ENCODE results near the gene HGS.

The HGS gene

GRCh38 chr17:81711814-81712467 lies 28.1 kb downstream of the HGS start, which contains the start of gene SLC25A10:
Gene SLC25A10 (plus strand): TSS chr17:81712284. CDS start chr17:81712427, 143 bp downstream.
- peaks cover 31% of the 10 kb centered on the region for H3K4me1 ChIP-seq (ENCODE audit: control insufficient read depth, insufficient read depth, low read length)
- H3K36me3 ChIP-seq (ENCODE audit: insufficient read depth, low read length), result peaks cover 13% of the 10 kb centered on the region
- no peaks in the 10 kb centered on the region for H3K9me3 ChIP-seq (replicated peaks; ENCODE audit: low read length)
- H3K4me2 ChIP-seq (ENCODE audit: low read length), result peak within 1 kb of the TSS; percentile 85
- no peaks in the 10 kb centered on the region for H3K27me3 ChIP-seq (ENCODE audit: control insufficient read depth, insufficient read depth, low read length)
- H3K4me3 ChIP-seq (ENCODE audit: low read length), result peak within 1 kb of the TSS; percentile 85
- H3K9ac ChIP-seq (ENCODE audit: low read depth, low read length), result peak within 1 kb of the TSS; percentile 73

- Histone ChIP-seq H3K4me1 (ENCODE audit: control insufficient read depth, insufficient read depth, low read length) (peaks cover 31% of the 10 kb centered on the region), H3K9me3 (replicated peaks; ENCODE audit: low read length) (no peaks in the 10 kb centered on the region), H3K4me3 (ENCODE audit: low read length) (peak overlapping the region; percentile 85), H3K9ac (ENCODE audit: low read depth, low read length) (peak overlapping the region; percentile 73), H3K4me2 (ENCODE audit: low read length) (peak overlapping the region; percentile 85), H3K36me3 (ENCODE audit: insufficient read depth, low read length) (peaks cover 8% of the 10 kb centered on the region), H3K27me3 (ENCODE audit: control insufficient read depth, insufficient read depth, low read length) (no peaks in the 10 kb centered on the region)
These were observed 28.7 kb downstream of the HGS start for GRCh38 chr17:81712468-81713003.

- peaks cover 31% of the 10 kb centered on the region for H3K4me1 ChIP-seq (ENCODE audit: control insufficient read depth, insufficient read depth, low read length)
- peaks cover 3% of the 10 kb centered on the region for H3K36me3 ChIP-seq (ENCODE audit: insufficient read depth, low read length)
- H3K9ac ChIP-seq (ENCODE audit: low read depth, low read length), result peak overlapping the region; percentile 73
- no peaks in the 10 kb centered on the region for H3K27me3 ChIP-seq (ENCODE audit: control insufficient read depth, insufficient read depth, low read length)
- peak overlapping the region; percentile 85 for H3K4me3 ChIP-seq (ENCODE audit: low read length)
- H3K9me3 ChIP-seq (replicated peaks; ENCODE audit: low read length), result no peaks in the 10 kb centered on the region
- peak overlapping the region; percentile 85 for H3K4me2 ChIP-seq (ENCODE audit: low read length)
These were observed 29.3 kb downstream of the HGS start for GRCh38 chr17:81713004-81713555.

DNA sequence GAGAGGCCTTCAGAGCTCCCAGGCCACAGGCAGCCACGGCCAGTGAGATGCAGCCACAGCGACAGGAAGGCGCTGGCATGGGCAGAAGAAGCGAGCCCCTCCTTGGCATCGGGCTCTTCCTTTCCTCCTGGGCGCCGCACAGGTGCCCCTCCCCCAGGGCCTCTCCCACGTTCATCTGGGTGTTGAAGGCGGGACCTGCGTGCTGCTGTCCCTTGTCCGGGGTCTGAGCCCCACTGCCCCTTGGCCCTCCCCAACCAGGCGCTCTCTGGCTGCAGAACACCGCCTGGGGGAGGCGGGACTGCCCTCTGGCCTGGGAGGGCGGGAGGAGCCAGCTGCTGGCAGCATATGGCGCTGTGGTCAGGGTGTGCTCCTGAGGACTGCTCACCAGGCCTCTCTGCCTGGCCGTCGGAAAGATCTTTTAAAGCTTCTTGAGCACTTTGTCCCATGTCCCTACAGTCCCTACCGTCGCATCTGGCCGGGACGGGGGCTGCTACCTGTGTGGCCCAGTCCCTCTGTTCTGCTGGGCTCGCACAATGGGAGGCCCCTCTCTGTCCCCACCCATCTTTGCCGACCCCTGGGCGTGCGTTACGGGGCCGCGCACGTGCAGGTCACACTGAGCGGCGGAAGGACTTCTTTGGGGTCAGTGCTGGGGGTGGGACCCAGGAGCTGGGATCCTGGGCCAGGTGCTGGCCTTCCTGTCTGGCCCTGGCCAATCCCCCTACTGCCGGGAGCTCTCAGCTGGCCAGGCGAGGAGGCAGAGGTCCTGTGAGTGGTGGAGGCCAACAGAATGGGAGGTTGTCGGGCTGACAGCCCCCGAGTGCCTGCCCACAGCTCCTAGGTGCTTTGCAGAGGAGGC lies 30.0 kb downstream of the HGS start:
- H3K4me2 ChIP-seq (ENCODE audit: low read length), result peak overlapping the region; percentile 28
- peaks cover 31% of the 10 kb centered on the region for H3K4me1 ChIP-seq (ENCODE audit: control insufficient read depth, insufficient read depth, low read length)
- H3K4me3 ChIP-seq (ENCODE audit: low read length), result no peak overlapping the region
- no peaks in the 10 kb centered on the region for H3K9me3 ChIP-seq (replicated peaks; ENCODE audit: low read length)
- no peak overlapping the region for H3K9ac ChIP-seq (ENCODE audit: low read depth, low read length)
- no peaks in the 10 kb centered on the region for H3K36me3 ChIP-seq (ENCODE audit: insufficient read depth, low read length)
- no peaks in the 10 kb centered on the region for H3K27me3 ChIP-seq (ENCODE audit: control insufficient read depth, insufficient read depth, low read length)

DNA sequence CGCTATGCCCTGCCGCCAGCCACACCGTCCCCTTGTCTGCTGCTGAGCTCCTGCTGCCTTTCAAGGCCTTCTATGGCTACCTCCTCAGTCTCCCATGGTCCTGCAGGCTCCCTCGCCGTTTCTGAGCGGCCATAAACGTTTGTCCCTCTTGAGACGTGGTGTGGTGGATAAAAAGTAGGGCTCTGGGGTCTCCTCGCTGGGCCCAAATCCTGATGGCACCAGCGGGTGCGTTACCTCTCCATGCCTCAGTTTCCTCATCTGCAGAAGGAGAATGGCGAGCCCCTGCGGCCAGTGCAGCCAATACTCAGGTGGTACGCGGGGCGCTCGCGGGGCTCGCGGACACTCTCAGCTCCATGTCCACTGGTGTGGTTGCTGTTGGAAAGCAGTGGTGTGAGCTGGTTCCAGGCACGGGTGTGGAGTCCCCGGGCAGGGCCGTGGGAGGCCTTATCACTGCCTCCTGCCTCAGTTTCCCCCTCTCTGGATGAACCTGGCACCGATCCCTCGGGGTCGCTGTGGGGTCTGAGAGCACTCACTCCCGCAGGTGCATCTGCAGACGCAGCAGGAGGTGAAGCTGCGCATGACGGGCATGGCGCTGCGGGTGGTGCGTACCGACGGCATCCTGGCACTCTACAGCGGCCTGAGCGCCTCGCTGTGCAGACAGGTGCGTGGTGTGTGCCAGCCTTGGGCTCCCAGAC lies 30.7 kb downstream of the HGS start:
- no peaks in the 10 kb centered on the region for H3K27me3 ChIP-seq (ENCODE audit: control insufficient read depth, insufficient read depth, low read length)
- H3K4me3 ChIP-seq (ENCODE audit: low read length), result no peak overlapping the region
- no peaks in the 10 kb centered on the region for H3K36me3 ChIP-seq (ENCODE audit: insufficient read depth, low read length)
- no peak overlapping the region for H3K4me2 ChIP-seq (ENCODE audit: low read length)
- H3K4me1 ChIP-seq (ENCODE audit: control insufficient read depth, insufficient read depth, low read length), result peaks cover 31% of the 10 kb centered on the region
- H3K9me3 ChIP-seq (replicated peaks; ENCODE audit: low read length), result no peaks in the 10 kb centered on the region
- no peak overlapping the region for H3K9ac ChIP-seq (ENCODE audit: low read depth, low read length)

GRCh38 chr17:81715107-81715871 lies 31.5 kb downstream of the HGS start:
- Histone ChIP-seq H3K9me3 (replicated peaks; ENCODE audit: low read length) (no peaks in the 10 kb centered on the region), H3K9ac (ENCODE audit: low read depth, low read length) (no peak overlapping the region), H3K4me1 (ENCODE audit: control insufficient read depth, insufficient read depth, low read length) (peaks cover 28% of the 10 kb centered on the region), H3K4me3 (ENCODE audit: low read length) (no peak overlapping the region), H3K36me3 (ENCODE audit: insufficient read depth, low read length) (no peaks in the 10 kb centered on the region), H3K4me2 (ENCODE audit: low read length) (no peak overlapping the region), H3K27me3 (ENCODE audit: control insufficient read depth, insufficient read depth, low read length) (no peaks in the 10 kb centered on the region)

- Histone ChIP-seq H3K27me3 (ENCODE audit: control insufficient read depth, insufficient read depth, low read length) (no peaks in the 10 kb centered on the region), H3K4me2 (ENCODE audit: low read length) (no peak overlapping the region), H3K9me3 (replicated peaks; ENCODE audit: low read length) (no peaks in the 10 kb centered on the region), H3K4me3 (ENCODE audit: low read length) (no peak overlapping the region), H3K4me1 (ENCODE audit: control insufficient read depth, insufficient read depth, low read length) (peaks cover 21% of the 10 kb centered on the region), H3K9ac (ENCODE audit: low read depth, low read length) (no peak overlapping the region), H3K36me3 (ENCODE audit: insufficient read depth, low read length) (no peaks in the 10 kb centered on the region)
These were observed 32.3 kb downstream of the HGS start for GRCh38 chr17:81715872-81716673.

DNA sequence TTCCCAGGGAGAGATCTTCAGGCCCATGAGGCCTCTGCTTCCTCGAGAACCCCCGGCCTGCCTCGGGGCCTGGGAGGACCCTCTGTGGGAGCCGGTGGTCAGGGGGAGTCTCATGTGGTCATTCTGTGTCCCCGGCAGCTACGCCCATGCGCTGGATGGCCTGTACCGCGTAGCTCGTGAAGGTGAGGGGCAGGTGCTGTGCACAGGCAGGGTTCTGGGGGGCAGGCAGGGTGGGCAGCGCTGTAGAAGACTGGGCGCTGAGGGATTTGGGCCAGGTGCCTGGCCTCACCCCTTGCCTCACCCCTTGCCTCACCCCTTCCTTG lies 32.8 kb downstream of the HGS start:
- H3K4me2 ChIP-seq (ENCODE audit: low read length), result no peak overlapping the region
- no peak overlapping the region for H3K9ac ChIP-seq (ENCODE audit: low read depth, low read length)
- H3K27me3 ChIP-seq (ENCODE audit: control insufficient read depth, insufficient read depth, low read length), result no peaks in the 10 kb centered on the region
- no peaks in the 10 kb centered on the region for H3K9me3 ChIP-seq (replicated peaks; ENCODE audit: low read length)
- no peak overlapping the region for H3K4me3 ChIP-seq (ENCODE audit: low read length)
- peaks cover 15% of the 10 kb centered on the region for H3K4me1 ChIP-seq (ENCODE audit: control insufficient read depth, insufficient read depth, low read length)
- H3K36me3 ChIP-seq (ENCODE audit: insufficient read depth, low read length), result no peaks in the 10 kb centered on the region

- Histone ChIP-seq H3K9me3 (replicated peaks; ENCODE audit: low read length) (no peaks in the 10 kb centered on the region), H3K4me3 (ENCODE audit: low read length) (no peak overlapping the region), H3K36me3 (ENCODE audit: insufficient read depth, low read length) (no peaks in the 10 kb centered on the region), H3K4me2 (ENCODE audit: low read length) (no peak overlapping the region), H3K9ac (ENCODE audit: low read depth, low read length) (no peak overlapping the region), H3K4me1 (ENCODE audit: control insufficient read depth, insufficient read depth, low read length) (peaks cover 15% of the 10 kb centered on the region), H3K27me3 (ENCODE audit: control insufficient read depth, insufficient read depth, low read length) (no peaks in the 10 kb centered on the region)
These were observed 33.4 kb downstream of the HGS start for GRCh38 chr17:81717049-81717765.

- Histone ChIP-seq H3K4me3 (ENCODE audit: low read length) (no peak overlapping the region), H3K27me3 (ENCODE audit: control insufficient read depth, insufficient read depth, low read length) (peaks cover 3% of the 10 kb centered on the region), H3K4me2 (ENCODE audit: low read length) (no peak overlapping the region), H3K9ac (ENCODE audit: low read depth, low read length) (no peak overlapping the region), H3K36me3 (ENCODE audit: insufficient read depth, low read length) (no peaks in the 10 kb centered on the region), H3K9me3 (replicated peaks; ENCODE audit: low read length) (no peaks in the 10 kb centered on the region), H3K4me1 (ENCODE audit: control insufficient read depth, insufficient read depth, low read length) (peaks cover 18% of the 10 kb centered on the region)
These were observed 33.9 kb downstream of the HGS start for GRCh38 chr17:81717766-81718089.

Data from skeletal muscle satellite cell (primary cell).